Subcutaneous adipose tissue (tissue), 4 donors: ENCODE measurements around the gene PCDH9. TPM values are rescaled to one million over a fixed set of nuclear protein-coding genes. Genes with fewer than 3 reads are reported as not detected.

Experiments
- total RNA-seq, 4 donors: library from RNA; depleted of rRNA; stranded (reverse); fragments of >200 nt; gene quantifications; one replicate each; pipeline ENCODE4 v1.1.0, GENCODE V29; 2016
- TF ChIP-seq, protein P1 (sequence below): fragments of 450-650 bp; IDR thresholded peaks from one replicate; pipeline ENCODE4 v1.5.1; 2016; ENCODE audit warnings: low read depth, mild to moderate bottlenecking, control low read depth, antibody characterized with exemption, moderate library complexity

Gene PCDH9
- total RNA-seq, 4 donors from 2014 or later: 9.0 to 28.4 (median 12.0) TPM

DNA sequence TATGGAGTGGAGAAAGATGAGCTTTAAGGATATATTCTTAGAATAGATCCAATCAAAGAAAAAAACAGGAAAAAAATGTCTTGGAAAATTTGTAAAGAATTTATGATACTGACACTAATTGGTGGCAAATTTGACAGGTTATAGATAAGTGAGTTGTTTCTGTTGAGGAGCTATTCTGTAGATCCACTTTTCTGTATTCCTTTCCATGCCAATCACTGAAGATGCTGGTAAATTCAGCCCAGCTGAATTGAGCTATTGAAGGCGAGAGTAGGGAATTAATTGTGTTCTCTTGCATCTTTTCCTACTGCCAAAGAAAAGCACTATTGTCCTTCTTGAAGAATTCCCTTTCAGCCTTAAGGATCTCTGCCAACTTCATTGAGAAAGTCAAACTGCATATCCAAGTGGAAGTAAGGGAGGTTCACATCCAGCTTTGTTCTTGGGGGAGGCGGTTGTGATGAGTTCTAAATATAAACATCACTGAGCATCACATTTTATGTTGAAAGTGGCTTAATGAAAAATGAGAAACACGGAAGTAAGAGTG lies 113.1 kb downstream of the PCDH9 start:
- TF ChIP-seq, protein P1, sequence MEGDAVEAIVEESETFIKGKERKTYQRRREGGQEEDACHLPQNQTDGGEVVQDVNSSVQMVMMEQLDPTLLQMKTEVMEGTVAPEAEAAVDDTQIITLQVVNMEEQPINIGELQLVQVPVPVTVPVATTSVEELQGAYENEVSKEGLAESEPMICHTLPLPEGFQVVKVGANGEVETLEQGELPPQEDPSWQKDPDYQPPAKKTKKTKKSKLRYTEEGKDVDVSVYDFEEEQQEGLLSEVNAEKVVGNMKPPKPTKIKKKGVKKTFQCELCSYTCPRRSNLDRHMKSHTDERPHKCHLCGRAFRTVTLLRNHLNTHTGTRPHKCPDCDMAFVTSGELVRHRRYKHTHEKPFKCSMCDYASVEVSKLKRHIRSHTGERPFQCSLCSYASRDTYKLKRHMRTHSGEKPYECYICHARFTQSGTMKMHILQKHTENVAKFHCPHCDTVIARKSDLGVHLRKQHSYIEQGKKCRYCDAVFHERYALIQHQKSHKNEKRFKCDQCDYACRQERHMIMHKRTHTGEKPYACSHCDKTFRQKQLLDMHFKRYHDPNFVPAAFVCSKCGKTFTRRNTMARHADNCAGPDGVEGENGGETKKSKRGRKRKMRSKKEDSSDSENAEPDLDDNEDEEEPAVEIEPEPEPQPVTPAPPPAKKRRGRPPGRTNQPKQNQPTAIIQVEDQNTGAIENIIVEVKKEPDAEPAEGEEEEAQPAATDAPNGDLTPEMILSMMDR: no peak

DNA sequence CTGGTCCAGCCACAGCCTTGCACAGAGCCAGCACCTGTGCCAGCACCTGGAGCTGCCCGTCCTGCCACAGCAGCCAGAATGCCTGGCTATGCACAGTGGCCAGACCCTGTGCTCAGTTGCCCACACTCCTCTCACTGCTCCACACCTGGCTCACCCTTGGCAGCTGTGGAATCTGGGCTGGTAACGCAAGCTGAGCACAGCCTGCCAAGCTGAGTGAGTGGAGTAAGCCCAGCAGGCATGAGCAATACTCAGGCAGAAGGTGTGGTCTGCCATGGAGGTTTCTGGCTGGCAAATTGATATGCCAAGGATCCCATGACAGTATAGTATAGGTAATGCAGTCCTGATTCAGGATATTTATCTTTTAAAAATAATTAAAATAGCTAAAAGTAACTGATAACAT lies 122.2 kb downstream of the PCDH9 start:
- TF ChIP-seq, protein P1: no peak

DNA sequence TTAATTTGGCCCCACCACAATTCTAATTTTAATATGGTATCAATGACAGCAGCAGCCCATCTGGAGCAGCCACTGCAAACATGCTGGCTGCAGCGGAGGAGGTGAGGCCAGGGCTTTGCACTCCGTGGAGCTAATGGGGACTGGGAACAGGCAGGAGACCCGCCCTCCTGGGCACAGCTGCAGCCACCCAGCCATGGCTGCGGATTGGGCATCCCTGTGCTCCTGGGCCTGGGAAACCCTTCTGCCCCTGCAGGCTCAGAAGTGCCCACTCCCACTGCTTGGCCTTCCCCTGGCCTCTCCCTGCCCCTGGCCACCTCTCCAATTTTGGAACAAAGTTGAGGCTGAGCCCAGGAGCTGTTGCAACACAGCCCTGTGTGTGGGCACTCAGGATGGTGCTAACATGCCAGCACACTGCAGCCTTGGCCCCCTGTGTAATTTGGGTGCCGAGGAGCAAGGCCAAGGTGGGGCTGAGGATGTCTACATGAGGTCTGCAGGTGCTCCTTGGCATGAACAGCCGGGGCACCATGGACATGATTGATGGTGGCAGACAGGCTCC lies 123.6 kb downstream of the PCDH9 start:
- TF ChIP-seq, protein P1: no peak

DNA sequence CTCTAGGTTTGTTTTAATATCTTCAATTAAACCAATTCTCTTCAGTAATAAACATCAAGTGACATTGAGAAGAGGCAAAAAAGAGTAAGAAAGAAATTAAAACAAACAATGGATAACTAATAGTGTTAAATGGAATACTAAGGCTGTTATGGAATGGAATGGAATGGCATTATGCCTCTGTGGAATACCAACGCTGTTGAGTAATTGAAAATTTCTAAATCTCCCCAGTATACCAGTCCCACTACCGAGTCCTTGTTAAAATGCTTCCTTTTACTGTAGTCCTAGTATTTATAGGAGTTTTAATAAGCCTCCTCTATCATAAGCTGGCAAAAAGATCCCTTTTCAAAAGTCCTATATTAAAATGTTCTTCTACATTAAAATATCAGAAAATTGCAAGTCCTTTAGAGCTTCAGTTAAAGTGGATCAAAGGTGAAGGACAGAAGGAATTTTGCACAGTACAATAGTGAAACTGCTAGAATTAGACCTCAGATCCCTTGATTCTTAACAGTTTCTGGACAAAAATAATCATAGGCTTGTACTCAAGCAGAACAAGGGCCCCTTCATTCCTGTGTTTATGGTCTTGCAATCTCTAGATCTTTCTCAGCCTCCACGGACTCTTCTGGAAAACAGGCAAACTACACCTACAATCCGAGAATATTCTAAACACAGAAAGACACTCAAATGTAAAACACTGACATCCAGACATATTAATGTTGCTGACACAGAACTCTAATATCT lies 128.2 kb downstream of the PCDH9 start:
- TF ChIP-seq, protein P1: no peak

DNA sequence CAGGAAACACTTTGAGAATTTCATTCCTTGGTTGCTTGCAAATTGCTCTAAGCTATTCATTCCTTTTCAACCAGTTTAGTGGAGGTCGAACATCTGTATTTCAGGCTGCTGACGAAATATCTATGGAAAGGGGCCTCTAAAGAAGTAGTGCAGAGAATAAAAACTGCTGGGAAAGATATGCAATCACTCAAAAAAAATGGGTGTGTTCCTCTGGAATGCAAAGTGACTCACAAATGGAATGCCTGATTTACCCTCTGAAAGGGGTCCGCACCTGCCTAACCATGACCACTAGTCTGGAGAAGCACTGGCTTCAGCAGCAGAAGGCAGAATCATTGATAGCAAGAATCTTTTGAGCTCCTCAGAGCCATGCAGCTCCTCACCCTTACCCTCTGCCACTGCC lies 129.4 kb downstream of the PCDH9 start:
- TF ChIP-seq, protein P1: no peak

DNA sequence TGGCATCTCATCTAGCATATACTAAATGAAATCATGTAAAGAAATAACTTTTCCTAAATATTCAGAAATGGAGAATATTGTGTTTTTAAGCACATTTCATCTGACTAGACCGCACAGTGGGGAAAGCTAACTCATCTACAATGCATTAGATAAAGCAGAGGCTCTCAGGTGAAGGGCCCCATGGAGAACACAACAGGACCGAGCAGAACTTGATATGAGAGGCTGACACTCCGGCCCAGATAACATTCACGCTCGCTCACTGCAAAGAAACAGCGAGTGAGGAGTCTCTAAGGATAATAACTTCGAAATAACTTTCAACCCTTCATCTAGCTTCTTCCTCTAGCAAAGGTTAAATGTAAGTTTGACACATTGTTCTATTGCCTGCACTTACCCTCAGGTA lies 130.6 kb downstream of the PCDH9 start:
- TF ChIP-seq, protein P1: no peak

DNA sequence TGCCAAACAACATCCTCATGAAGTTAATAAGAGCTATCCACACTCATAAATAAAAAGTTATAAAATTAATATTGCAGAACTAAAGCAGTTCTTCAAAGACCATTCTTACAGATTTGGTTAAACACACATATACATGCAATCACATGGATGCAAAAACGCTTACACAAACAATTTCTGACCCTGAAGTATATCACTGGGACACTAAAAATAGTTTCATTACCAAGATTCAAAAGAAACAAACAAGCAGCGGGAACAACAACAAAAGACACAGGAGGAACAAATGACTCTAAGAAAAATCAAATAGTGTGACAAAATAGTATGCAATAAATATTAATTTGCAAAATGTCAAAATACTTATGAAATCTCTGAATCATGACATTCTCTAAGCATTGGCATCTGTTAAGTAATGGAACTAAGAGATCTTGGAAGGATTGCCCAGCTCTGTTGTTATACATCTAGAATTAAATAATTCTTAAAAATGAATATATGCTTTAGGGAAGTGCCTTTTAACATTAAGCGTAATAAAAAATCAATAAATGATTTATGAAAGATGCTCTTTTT lies 132.2 kb downstream of the PCDH9 start:
- TF ChIP-seq, protein P1: no peak
